ENCODE measurements around the gene IL17REL.

IL17REL gene

DNA sequence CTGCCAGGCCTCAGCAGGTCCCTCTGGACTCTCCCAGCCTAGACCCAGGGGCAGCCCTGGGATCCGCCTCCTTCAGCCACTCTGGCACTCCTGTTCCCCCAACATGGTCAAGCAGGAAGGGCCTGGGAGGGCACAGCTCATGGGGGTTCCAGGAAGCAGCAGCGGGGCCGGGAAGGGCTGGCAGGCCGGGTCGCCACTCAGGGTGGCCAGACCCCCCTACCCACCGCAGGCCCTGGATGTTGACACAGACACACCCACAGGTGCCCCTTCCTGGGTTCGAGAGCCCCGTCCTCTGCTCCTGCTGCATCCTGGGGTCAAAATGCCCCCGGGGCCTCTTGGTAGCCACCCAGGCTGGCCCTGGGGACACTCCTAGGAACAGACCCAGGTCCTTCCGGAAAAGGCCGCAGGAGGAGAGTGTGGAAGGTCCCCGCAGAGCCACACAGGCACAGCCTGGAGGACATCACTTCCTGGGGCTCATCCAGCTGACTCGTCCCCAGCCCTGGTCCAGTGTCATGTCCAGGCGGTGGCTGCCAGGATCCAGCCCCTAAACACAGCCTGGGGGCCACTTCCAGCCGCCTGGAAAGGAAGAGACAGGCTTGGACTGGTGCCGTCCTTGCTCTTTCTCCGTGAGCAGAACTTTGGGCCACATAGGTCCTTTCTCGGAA is 58.8 kb downstream of the IL17REL start:
- Histone ChIP-seq H3K9ac (ENCODE audit: low read depth, low read length, poor library complexity) (no peak overlapping the region), H3K18ac (ENCODE audit: low read length) (peak overlapping the region; percentile 71), H3K4me3 (ENCODE audit: low read length in 2 of 2) (no peak overlapping the region), H2BK15ac (ENCODE audit: low read length) (peak overlapping the region; percentile 69), H2BK12ac (ENCODE audit: low read length) (peak overlapping the region; percentile 84), H3K27ac (replicated peaks; ENCODE audit: low read length) (no peak overlapping the region), H2BK5ac (ENCODE audit: low read length) (peak overlapping the region; percentile 35), H2BK120ac (ENCODE audit: low read depth, low read length) (peak overlapping the region; percentile 31), H2AK5ac (ENCODE audit: low read depth, low read length) (peak overlapping the region; percentile 100), H3K79me1 (ENCODE audit: low read depth, low read length) (no peaks in the 10 kb centered on the region), H3K9me3 (replicated peaks in 1 of 2; ENCODE audit: control insufficient read depth in 2 of 2, insufficient read depth in 1 of 2, low read depth in 1 of 2, low read length in 2 of 2) (no peaks in the 10 kb centered on the region), H3K4me2 (ENCODE audit: insufficient read depth, low read length, poor library complexity, severe bottlenecking) (no peak overlapping the region), H3K14ac (ENCODE audit: low read length) (peak overlapping the region; percentile 21), H2AFZ (ENCODE audit: low read length) (peak overlapping the region; percentile 49), H4K91ac (ENCODE audit: low read depth, low read length, poor library complexity) (no peak overlapping the region), H3K4me1 (ENCODE audit: control insufficient read depth in 2 of 2, insufficient read depth in 1 of 2, low read depth in 1 of 2, low read length in 2 of 2) (peaks cover 21 to 29% of the 10 kb centered on the region in 2 donors), H3K36me3 (replicated peaks in 1 of 2; ENCODE audit: control insufficient read depth in 2 of 2, insufficient read depth in 2 of 2, low read length in 2 of 2) (no peaks in the 10 kb centered on the region), H4K8ac (ENCODE audit: low read depth, low read length) (no peak overlapping the region), H3K27me3 (ENCODE audit: control insufficient read depth in 3 of 3, insufficient read depth in 3 of 3, low read depth in 1 of 3, low read length in 3 of 3) (peaks cover 0 to 7% (median 0%) of the 10 kb centered on the region in 3 experiments), H3K4ac (ENCODE audit: low read length) (no peak overlapping the region), H3K23ac (ENCODE audit: low read depth, low read length, poor library complexity) (peak overlapping the region; percentile 4)
- no peak for DNase-seq (ENCODE audit: low spot score)
- WGBS, 2 donors (ENCODE audit: extremely low coverage in 2 of 2, insufficient read length in 2 of 2, insufficient replicate concordance in 1 of 2) = no CpG with 5 or more reads among the region's 18 CpGs

DNA sequence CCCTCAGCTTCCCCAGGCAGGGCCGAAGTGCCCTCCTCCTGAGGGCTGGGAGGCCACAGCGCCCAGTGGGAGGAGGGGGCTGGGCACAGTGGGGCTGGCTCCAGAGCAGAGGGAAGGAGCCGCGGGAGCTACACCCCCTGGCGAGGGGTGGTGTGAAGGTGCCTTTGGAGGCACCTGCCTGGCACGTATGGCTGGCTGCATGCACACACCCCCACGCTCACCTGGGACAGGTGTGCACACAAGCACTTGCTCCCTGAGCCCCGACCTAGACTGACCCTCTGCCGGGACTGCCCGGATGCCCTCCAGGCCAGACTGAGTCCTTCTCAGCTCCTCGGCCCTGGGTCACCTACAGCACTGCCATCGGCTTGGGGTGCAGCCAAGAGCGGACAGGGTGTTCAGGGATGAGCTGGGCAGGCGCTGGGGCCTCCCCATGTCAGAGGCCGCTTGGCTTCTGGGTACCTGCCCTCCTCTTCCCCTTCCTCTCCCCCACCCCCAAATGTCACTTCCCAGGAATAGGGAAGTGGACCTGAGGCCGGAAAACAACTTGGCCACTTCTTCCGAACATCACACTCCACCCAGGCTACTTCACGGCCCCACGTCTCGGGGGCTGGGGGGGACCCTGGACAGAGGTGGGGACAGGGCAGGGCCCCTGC is 59.4 kb downstream of the IL17REL start:
- H3K27ac ChIP-seq (replicated peaks; ENCODE audit: low read length) = no peak overlapping the region
- no peak overlapping the region for H2AFZ ChIP-seq (ENCODE audit: low read length)
- no peaks in the 10 kb centered on the region for H3K9me3 ChIP-seq (replicated peaks in 1 of 2; ENCODE audit: control insufficient read depth in 2 of 2, insufficient read depth in 1 of 2, low read depth in 1 of 2, low read length in 2 of 2)
- peak overlapping the region; percentile 84 for H2BK12ac ChIP-seq (ENCODE audit: low read length)
- DNase-seq (ENCODE audit: low spot score) = no peak
- H3K4me1 ChIP-seq (ENCODE audit: control insufficient read depth in 2 of 2, insufficient read depth in 1 of 2, low read depth in 1 of 2, low read length in 2 of 2) = peaks cover 19 to 27% of the 10 kb centered on the region in 2 donors
- H3K14ac ChIP-seq (ENCODE audit: low read length) = peak overlapping the region; percentile 21
- no peak overlapping the region for H3K4me3 ChIP-seq (ENCODE audit: low read length in 2 of 2)
- no peaks in the 10 kb centered on the region for H3K79me1 ChIP-seq (ENCODE audit: low read depth, low read length)
- H4K8ac ChIP-seq (ENCODE audit: low read depth, low read length) = no peak overlapping the region
- no peak overlapping the region for H3K4ac ChIP-seq (ENCODE audit: low read length)
- H2BK120ac ChIP-seq (ENCODE audit: low read depth, low read length) = peak overlapping the region; percentile 31
- peak overlapping the region; percentile 4 for H3K23ac ChIP-seq (ENCODE audit: low read depth, low read length, poor library complexity)
- peak overlapping the region; percentile 66 for H3K18ac ChIP-seq (ENCODE audit: low read length)
- peak overlapping the region; percentile 86 for H2BK15ac ChIP-seq (ENCODE audit: low read length)
- peaks cover 0 to 5% (median 0%) of the 10 kb centered on the region in 3 experiments for H3K27me3 ChIP-seq (ENCODE audit: control insufficient read depth in 3 of 3, insufficient read depth in 3 of 3, low read depth in 1 of 3, low read length in 3 of 3)
- no peak overlapping the region for H3K4me2 ChIP-seq (ENCODE audit: insufficient read depth, low read length, poor library complexity, severe bottlenecking)
- peak overlapping the region; percentile 35 for H2BK5ac ChIP-seq (ENCODE audit: low read length)
- peak overlapping the region; percentile 100 for H2AK5ac ChIP-seq (ENCODE audit: low read depth, low read length)
- no peaks in the 10 kb centered on the region for H3K36me3 ChIP-seq (replicated peaks in 1 of 2; ENCODE audit: control insufficient read depth in 2 of 2, insufficient read depth in 2 of 2, low read length in 2 of 2)
- no peak overlapping the region for H3K9ac ChIP-seq (ENCODE audit: low read depth, low read length, poor library complexity)
- peak overlapping the region; percentile 92 for H4K91ac ChIP-seq (ENCODE audit: low read depth, low read length, poor library complexity)
- WGBS, 2 donors (ENCODE audit: extremely low coverage in 2 of 2, insufficient read length in 2 of 2, insufficient replicate concordance in 1 of 2) = no CpG with 5 or more reads among the region's 20 CpGs

DNA sequence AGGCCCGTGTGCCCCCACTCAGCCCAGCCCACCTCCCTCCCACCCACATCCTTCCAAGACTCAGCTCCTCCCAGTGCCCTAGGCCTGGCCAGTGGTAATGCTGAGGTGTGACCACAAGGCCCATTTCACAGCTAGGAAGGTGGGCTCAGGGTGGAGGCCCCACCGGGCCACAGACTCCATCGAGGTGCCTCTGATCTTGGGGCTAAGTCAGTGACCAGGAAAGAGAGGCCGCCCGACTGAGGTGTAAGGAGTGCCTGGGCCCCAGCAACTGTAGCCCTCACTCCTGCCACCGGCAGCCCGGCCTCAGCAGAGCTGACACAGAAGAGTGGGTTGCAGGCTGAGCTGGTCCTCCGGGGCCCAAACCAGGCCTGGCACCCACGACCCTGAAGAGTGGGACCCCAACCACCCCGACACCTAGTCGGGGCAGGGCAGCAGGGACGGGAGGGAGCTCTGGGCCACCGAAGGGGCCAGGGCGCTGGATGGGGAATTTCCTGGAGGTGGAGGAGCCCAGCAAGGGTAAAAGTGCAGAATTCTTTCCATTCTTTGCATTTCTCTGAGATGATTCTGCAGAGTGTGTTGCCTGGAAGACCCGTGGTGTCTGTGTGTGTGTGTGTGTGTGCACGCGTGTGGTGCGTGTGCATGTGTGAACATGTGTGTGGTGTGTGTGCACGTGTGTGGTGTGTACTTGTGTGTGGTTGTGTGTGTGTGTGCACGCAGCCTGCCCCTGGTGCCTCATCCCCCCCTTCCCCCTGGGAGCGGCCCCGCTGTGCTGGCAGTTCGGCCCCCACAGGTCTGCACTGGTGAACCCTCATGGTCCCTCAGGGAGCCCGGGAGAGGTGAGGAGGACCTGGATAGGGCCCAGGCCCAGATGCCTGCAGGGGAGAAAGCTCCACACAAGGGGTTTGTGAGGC is 60.3 kb downstream of the IL17REL start:
- Histone ChIP-seq H3K23ac (ENCODE audit: low read depth, low read length, poor library complexity) (no peak overlapping the region), H3K36me3 (replicated peaks in 1 of 2; ENCODE audit: control insufficient read depth in 2 of 2, insufficient read depth in 2 of 2, low read length in 2 of 2) (no peaks in the 10 kb centered on the region), H2BK12ac (ENCODE audit: low read length) (peak overlapping the region; percentile 75), H3K4me1 (ENCODE audit: control insufficient read depth in 2 of 2, insufficient read depth in 1 of 2, low read depth in 1 of 2, low read length in 2 of 2) (peaks cover 21 to 35% of the 10 kb centered on the region in 2 donors), H3K79me1 (ENCODE audit: low read depth, low read length) (no peaks in the 10 kb centered on the region), H3K4me2 (ENCODE audit: insufficient read depth, low read length, poor library complexity, severe bottlenecking) (no peak overlapping the region), H3K4ac (ENCODE audit: low read length) (peak overlapping the region; percentile 17), H3K9me3 (replicated peaks in 1 of 2; ENCODE audit: control insufficient read depth in 2 of 2, insufficient read depth in 1 of 2, low read depth in 1 of 2, low read length in 2 of 2) (no peaks in the 10 kb centered on the region), H3K27me3 (ENCODE audit: control insufficient read depth in 3 of 3, insufficient read depth in 3 of 3, low read depth in 1 of 3, low read length in 3 of 3) (no peaks in the 10 kb centered on the region), H3K14ac (ENCODE audit: low read length) (peak overlapping the region; percentile 95), H2BK120ac (ENCODE audit: low read depth, low read length) (peak overlapping the region; percentile 24), H3K4me3 (ENCODE audit: low read length in 2 of 2) (no peak overlapping the region), H4K8ac (ENCODE audit: low read depth, low read length) (no peak overlapping the region), H2BK15ac (ENCODE audit: low read length) (peak overlapping the region; percentile 86), H2AK5ac (ENCODE audit: low read depth, low read length) (peak overlapping the region; percentile 100), H3K9ac (ENCODE audit: low read depth, low read length, poor library complexity) (peak overlapping the region; percentile 60), H2BK5ac (ENCODE audit: low read length) (peak overlapping the region; percentile 13), H3K27ac (replicated peaks; ENCODE audit: low read length) (no peak overlapping the region), H2AFZ (ENCODE audit: low read length) (peak overlapping the region; percentile 54), H3K18ac (ENCODE audit: low read length) (peak overlapping the region; percentile 94), H4K91ac (ENCODE audit: low read depth, low read length, poor library complexity) (peak overlapping the region; percentile 92)
- WGBS, 2 donors (ENCODE audit: extremely low coverage in 2 of 2, insufficient read length in 2 of 2, insufficient replicate concordance in 1 of 2) = no CpG with 5 or more reads among the region's 24 CpGs
- no peak for DNase-seq (ENCODE audit: low spot score)

Data from neuronal stem cell (in vitro differentiated cells).